Thyroid gland (tissue), 4 donors: ENCODE results near the gene EFCAB8. TPM values are rescaled to one million over a fixed set of nuclear protein-coding genes. Genes with fewer than 3 reads are reported as not detected.

ENCODE experiments used
- DNase-seq, 2 donors: peaks; one replicate each; pipeline ENCODE4 v3.0.0-alpha.2; 2019
- H3K27ac ChIP-seq, 3 donors: fragments of 200-600 bp; sonication (generic); 1 replicate in 2 of 3; 2 replicates in 1 of 3; pipeline ENCODE4 v1.5.1; 2016 to 2019; ENCODE audit warnings: mild to moderate bottlenecking in 1 of 3, moderate library complexity in 1 of 3
- H3K27me3 ChIP-seq: fragments of 200-600 bp; sonication (generic); one replicate; pipeline ENCODE4 v1.5.1; 2019
- H3K36me3 ChIP-seq, 2 donors: fragments of 200-600 bp; sonication (generic); one replicate each; pipeline ENCODE4 v1.5.1; 2016 to 2019
- H3K4me1 ChIP-seq, 2 donors: fragments of 200-600 bp; sonication (generic); one replicate each; pipeline ENCODE4 v1.5.1; 2017 to 2019
- H3K4me3 ChIP-seq, 3 donors: fragments of 200-600 bp; sonication (generic); replicated peaks in 1 of 3; 1 replicate in 2 of 3; 2 replicates in 1 of 3; pipeline ENCODE4 v1.5.1; 2016; ENCODE audit warnings: mild to moderate bottlenecking in 1 of 3
- H3K9me3 ChIP-seq: fragments of 200-600 bp; sonication (generic); one replicate; pipeline ENCODE4 v1.5.1; 2017
- POLR2A ChIP-seq, 2 donors: fragments of 450-650 bp; IDR thresholded peaks; one replicate each; pipeline ENCODE4 v1.6.1; 2017; ENCODE audit warnings: antibody characterized with exemption in 2 of 2, mild to moderate bottlenecking in 2 of 2, moderate library complexity in 1 of 2
- WGBS, 2 donors: methylation state at CpG; one replicate each; pipeline ENCODE4 v1.1.5; 2017; 5-methylcytosine and 5-hydroxymethylcytosine counted together
- intact Hi-C: fragments of 100-400 bp; cut with DNase I; formaldehyde crosslinking; loops from one replicate; pipeline ENCODE4 v1.15.1; 2023
- total RNA-seq, 4 donors: library from RNA; depleted of rRNA; stranded (reverse); fragments of >200 nt; gene quantifications; one replicate each; pipeline ENCODE4 v1.2.3, GENCODE V29; 2016
- TF ChIP-seq, protein P1 (sequence below), 6 experiments: fragments of 200-600 bp in 3 of 6; fragments of 450-650 bp in 3 of 6; sonication (generic) in 3 of 6; IDR thresholded peaks; one replicate each; pipeline ENCODE4 v1.5.1; 2016 to 2019; ENCODE audit warnings: antibody characterized with exemption in 6 of 6, mild to moderate bottlenecking in 2 of 6, inconsistent platforms in 1 of 6, moderate library complexity in 1 of 6

EFCAB8 gene
- total RNA-seq, 4 donors from 2014 or later: 0.27 to 2.3 TPM; not detected in 2

DNA sequence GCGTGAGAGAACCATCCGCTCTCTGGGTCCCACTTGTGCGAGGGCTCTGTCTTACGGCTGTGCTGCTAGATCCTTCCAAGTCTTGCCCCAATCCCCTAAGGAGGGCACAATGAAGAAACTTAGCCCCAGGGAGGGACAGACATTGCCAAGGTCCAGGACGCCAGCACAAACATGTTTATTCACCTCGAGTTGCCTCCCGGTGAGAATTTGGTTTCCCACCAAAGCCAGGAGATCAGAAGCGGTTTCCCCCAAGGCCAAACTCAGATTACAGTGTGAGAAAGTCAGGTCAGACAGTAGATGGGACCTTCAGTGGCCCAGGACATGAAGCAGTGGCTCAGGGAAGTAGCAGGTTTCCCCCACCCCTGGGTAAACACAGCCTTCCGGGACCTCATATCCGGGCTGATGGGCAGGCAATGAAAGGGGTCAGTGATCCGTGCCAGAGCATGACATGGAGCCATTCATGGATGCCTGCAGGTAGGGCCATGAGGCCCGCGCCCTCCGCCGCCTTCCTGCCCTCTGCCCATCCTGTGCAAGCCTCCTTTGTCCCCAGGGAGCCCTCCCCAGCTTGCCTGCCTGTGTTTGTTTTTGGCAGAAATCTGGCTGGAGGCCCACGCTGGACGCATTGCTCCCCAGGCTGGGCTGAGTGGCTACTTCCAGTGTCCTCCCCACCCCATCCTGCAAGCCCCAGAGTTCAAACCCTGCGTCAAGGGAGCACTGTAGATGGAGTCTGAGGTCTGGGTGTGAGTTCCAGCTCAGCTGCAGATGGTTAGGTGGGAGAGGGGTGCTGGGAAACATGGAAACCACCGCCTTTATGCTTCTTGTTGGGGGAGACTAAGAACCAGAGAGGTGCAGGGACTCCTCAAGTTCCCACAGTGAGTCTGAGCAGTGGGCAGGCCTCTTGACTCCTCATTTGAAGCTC, 150.8 kb downstream of the EFCAB8 start:
- Histone ChIP-seq H3K4me3 (no peak overlapping the region), H3K27ac (no peak overlapping the region), H3K36me3 (no peaks in the 10 kb centered on the region), H3K27me3 (no peaks in the 10 kb centered on the region), H3K9me3 (no peaks in the 10 kb centered on the region), H3K4me1 (peaks cover 5 to 14% of the 10 kb centered on the region in 2 donors)
- peak; percentile 61 to 66 for DNase-seq
- intact Hi-C loops: no loop called here
- TF ChIP-seq, protein P1, sequence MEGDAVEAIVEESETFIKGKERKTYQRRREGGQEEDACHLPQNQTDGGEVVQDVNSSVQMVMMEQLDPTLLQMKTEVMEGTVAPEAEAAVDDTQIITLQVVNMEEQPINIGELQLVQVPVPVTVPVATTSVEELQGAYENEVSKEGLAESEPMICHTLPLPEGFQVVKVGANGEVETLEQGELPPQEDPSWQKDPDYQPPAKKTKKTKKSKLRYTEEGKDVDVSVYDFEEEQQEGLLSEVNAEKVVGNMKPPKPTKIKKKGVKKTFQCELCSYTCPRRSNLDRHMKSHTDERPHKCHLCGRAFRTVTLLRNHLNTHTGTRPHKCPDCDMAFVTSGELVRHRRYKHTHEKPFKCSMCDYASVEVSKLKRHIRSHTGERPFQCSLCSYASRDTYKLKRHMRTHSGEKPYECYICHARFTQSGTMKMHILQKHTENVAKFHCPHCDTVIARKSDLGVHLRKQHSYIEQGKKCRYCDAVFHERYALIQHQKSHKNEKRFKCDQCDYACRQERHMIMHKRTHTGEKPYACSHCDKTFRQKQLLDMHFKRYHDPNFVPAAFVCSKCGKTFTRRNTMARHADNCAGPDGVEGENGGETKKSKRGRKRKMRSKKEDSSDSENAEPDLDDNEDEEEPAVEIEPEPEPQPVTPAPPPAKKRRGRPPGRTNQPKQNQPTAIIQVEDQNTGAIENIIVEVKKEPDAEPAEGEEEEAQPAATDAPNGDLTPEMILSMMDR (IDR thresholded peaks at IDR 0.05): no peak
- no peak for TF ChIP-seq POLR2A (IDR thresholded peaks at IDR 0.05)
- WGBS, 2 donors: 31 to 52% methylated on average over 11 to 15 of the region's 19 CpGs

DNA sequence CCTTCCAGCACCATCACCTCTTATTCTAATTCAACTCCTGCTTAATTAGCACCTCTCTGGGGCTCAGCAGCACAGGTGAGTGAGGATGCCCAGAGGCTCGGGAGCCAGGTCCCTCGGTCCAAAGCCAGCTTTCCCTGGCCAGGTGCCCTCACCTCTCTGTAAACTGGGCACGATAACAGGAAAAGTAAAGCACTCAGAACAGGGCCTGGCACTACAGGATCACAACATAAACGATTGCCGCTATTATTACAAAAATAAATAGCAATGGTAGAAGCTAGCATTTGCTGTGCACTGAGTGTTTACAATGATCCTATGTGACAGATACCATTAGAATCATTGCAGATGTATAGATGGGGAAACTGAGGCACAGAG, 151.4 kb downstream of the EFCAB8 start:
- Histone ChIP-seq H3K27me3 (no peaks in the 10 kb centered on the region), H3K4me1 (peaks cover 5 to 14% of the 10 kb centered on the region in 2 donors), H3K9me3 (no peaks in the 10 kb centered on the region), H3K36me3 (no peaks in the 10 kb centered on the region), H3K27ac (no peak overlapping the region), H3K4me3 (no peak overlapping the region)
- intact Hi-C loops: no loop called here
- no peak for TF ChIP-seq POLR2A (IDR thresholded peaks at IDR 0.05)
- TF ChIP-seq, protein P1 (IDR thresholded peaks at IDR 0.05): no peak
- 20 to 44% methylated on average over 5 of the region's 5 CpGs for WGBS, 2 donors
- peak; percentile 37 to 50 for DNase-seq

DNA sequence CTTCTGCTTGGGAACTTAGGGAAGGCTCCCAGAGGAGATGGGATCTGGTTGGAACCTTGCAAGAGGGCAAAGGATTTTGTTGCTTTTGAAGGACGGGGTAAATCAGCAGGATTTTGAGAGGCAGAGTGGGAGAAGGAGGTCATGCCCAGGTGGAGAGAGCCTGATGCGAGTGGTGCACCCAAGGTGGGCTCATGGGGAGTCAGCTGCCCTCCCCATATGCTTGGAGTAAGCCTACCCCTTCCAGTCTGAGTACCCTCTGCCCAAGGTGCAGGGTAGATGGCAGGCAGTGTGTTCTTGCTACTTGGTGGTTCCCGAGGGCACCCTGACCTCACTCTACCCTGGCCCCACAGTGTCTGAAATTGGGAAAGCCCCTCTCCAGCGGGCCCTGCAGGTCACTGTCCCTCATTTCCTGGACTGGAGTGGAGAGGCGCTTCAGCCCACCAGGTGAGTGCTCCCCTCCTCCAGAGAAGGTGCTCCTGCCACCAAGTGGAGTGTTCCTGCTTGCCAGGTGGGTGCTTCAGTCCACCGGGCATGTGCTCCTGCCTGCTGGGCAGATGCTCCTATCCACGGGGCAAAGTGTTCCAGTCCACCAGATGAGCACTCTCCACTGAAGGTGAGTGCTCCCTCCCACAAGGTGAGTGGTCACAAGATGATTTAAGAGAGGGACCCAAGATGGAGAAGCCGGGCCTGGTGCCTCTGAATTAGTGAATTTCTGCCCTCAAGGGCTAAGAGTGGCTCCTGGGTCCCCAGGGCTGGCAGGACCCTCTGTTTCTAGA, 152.1 kb downstream of the EFCAB8 start:
- DNase-seq: peak in 1 of 2 donors; percentile 7
- intact Hi-C loops: no loop called here
- Histone ChIP-seq H3K27me3 (no peaks in the 10 kb centered on the region), H3K9me3 (no peaks in the 10 kb centered on the region), H3K27ac (no peak overlapping the region), H3K36me3 (no peaks in the 10 kb centered on the region), H3K4me1 (peaks cover 5 to 14% of the 10 kb centered on the region in 2 donors), H3K4me3 (no peak overlapping the region)
- 67 to 72% methylated on average over 6 of the region's 8 CpGs for WGBS, 2 donors
- TF ChIP-seq, protein P1 (IDR thresholded peaks at IDR 0.05): no peak
- TF ChIP-seq POLR2A (IDR thresholded peaks at IDR 0.05): no peak

Other genes starting within 250 kb of the EFCAB8 start
- gene C20orf203, start 185.0 kb upstream of the EFCAB8 start, total RNA-seq: under 1 TPM in 2 of 4 donors, not detected in 2; 0.13 to 0.67 TPM
- 10 to 100 TPM; 30.2 to 55.8 (median 42.6) TPM for gene COMMD7, start 115.5 kb upstream of the EFCAB8 start, total RNA-seq
- gene DNMT3B, start 96.5 kb upstream of the EFCAB8 start, total RNA-seq: 1 to 10 TPM; 2.2 to 2.7 (median 2.3) TPM
- 100 to 1,000 TPM in 3 of 4 donors, 10 to 100 TPM in 1; 98.9 to 143 (median 110) TPM for gene MAPRE1, start 39.0 kb upstream of the EFCAB8 start, total RNA-seq
- gene SUN5, start 145.5 kb downstream of the EFCAB8 start, total RNA-seq: not detected
- not detected for gene BPIFB2, start 148.8 kb downstream of the EFCAB8 start, total RNA-seq
- not detected for gene BPIFB6, start 172.7 kb downstream of the EFCAB8 start, total RNA-seq
- gene BPIFB3, start 195.0 kb downstream of the EFCAB8 start, total RNA-seq: not detected
- gene BPIFB4, start 220.7 kb downstream of the EFCAB8 start, total RNA-seq: not detected